Measurements from ENCODE around the gene CDON. TPM values are rescaled to one million over a fixed set of nuclear protein-coding genes. Genes with fewer than 3 reads are reported as not detected.

Gene CDON
- total RNA-seq, 1 experiment from 2014 or later = 17.1 TPM

GRCh38 chr11:125947419-125948277 lies 115.0 kb downstream of the CDON start:
- ChIA-PET CTCF (interaction anchor here (0.5 kb wide), 1 partner anchor 1185 kb away, joined by 3 read pairs; no protein-coding TSS in a partner anchor), POLR2A (interaction anchor here (0.6 to 0.7 kb wide), 2 partner anchors 11 to 134 kb away, joined by 3 to 8 read pairs; no protein-coding TSS in a partner anchor)
- no peak overlapping the region for H3K4me3 ChIP-seq (ENCODE audit: low read depth in 2 of 2, low read length in 2 of 2)
- ATAC-seq (no peak), DNase-seq (ENCODE audit: low read depth, low spot score) (no peak)
- BruUV-seq (replicated peaks) = no TSS peak
- H3K9me3 ChIP-seq (ENCODE audit: control insufficient read depth, insufficient read depth, low read depth, low read length) = no peaks in the 10 kb centered on the region
- H3K36me3 ChIP-seq (ENCODE audit: control insufficient read depth, insufficient read depth, low read length) = no peaks in the 10 kb centered on the region
- TF ChIP-seq SIN3A (IDR thresholded peaks at IDR 0.05; ENCODE audit: borderline replicate concordance, insufficient read depth, low read depth, low read length) (no peak), REST (IDR thresholded peaks at IDR 0.05; ENCODE audit: insufficient read depth in 1 of 2, low read depth in 2 of 2, low read length in 1 of 2) (no peak), POLR2AphosphoS5 (IDR thresholded peaks at IDR 0.05; ENCODE audit: low read depth, low read length) (no peak), TCF7L2 (IDR thresholded peaks at IDR 0.05; ENCODE audit: low read depth, low read length) (no peak), CTCF (IDR thresholded peaks at IDR 0.05) (no peak)
- no peak overlapping the region for H3K27ac ChIP-seq (ENCODE audit: low read length)
- intact Hi-C loops (cut with micrococcal nuclease; ENCODE audit: unreplicated experiment) = no loop called here
- no peaks in the 10 kb centered on the region for H3K27me3 ChIP-seq (ENCODE audit: control insufficient read depth, insufficient read depth, low read length)
- in situ Hi-C loops (cut with HindIII; ENCODE audit: low pct_unique_long_range_greater_than_20kb, low sequenced_read_pairs) = loop anchor here (25.0 kb wide), 1 partner anchor 265 kb away; the partner anchor contains the start of genes FAM118B and RPUSD4
- H3K4me1 ChIP-seq (ENCODE audit: control insufficient read depth, insufficient read depth, low read length) = no peaks in the 10 kb centered on the region

- Histone ChIP-seq H3K4me3 (ENCODE audit: low read depth in 2 of 2, low read length in 2 of 2) (no peak overlapping the region), H3K9me3 (ENCODE audit: control insufficient read depth, insufficient read depth, low read depth, low read length) (no peaks in the 10 kb centered on the region), H3K27ac (ENCODE audit: low read length) (no peak overlapping the region), H3K36me3 (ENCODE audit: control insufficient read depth, insufficient read depth, low read length) (no peaks in the 10 kb centered on the region), H3K4me1 (ENCODE audit: control insufficient read depth, insufficient read depth, low read length) (no peaks in the 10 kb centered on the region), H3K27me3 (ENCODE audit: control insufficient read depth, insufficient read depth, low read length) (no peaks in the 10 kb centered on the region)
- DNase-seq (ENCODE audit: low read depth, low spot score) (no peak), ATAC-seq (no peak)
- in situ Hi-C loops (cut with HindIII; ENCODE audit: low pct_unique_long_range_greater_than_20kb, low sequenced_read_pairs) (loop anchor here (25.0 kb wide), 1 partner anchor 265 kb away; the partner anchor contains the start of genes FAM118B and RPUSD4), intact Hi-C loops (cut with micrococcal nuclease; ENCODE audit: unreplicated experiment) (no loop called here)
- ChIA-PET POLR2A (interaction anchor here (0.7 kb wide), 1 partner anchor 12 kb away, joined by 3 read pairs; no protein-coding TSS in a partner anchor), CTCF (no interaction called here)
- BruUV-seq (replicated peaks) = no TSS peak
- no peak for TF ChIP-seq POLR2AphosphoS5 (IDR thresholded peaks at IDR 0.05; ENCODE audit: low read depth, low read length)
- no peak for TF ChIP-seq CTCF (IDR thresholded peaks at IDR 0.05)
- no peak for TF ChIP-seq SIN3A (IDR thresholded peaks at IDR 0.05; ENCODE audit: borderline replicate concordance, insufficient read depth, low read depth, low read length)
- TF ChIP-seq REST (IDR thresholded peaks at IDR 0.05; ENCODE audit: insufficient read depth in 1 of 2, low read depth in 2 of 2, low read length in 1 of 2) = no peak
- no peak for TF ChIP-seq TCF7L2 (IDR thresholded peaks at IDR 0.05; ENCODE audit: low read depth, low read length)
Observed at GRCh38 chr11:125946712-125947418, 115.8 kb downstream of the CDON start.

Measured in Panc1 (cell line).